ENCODE measurements around the gene CDCA4. TPM values are rescaled to one million over a fixed set of nuclear protein-coding genes. Genes with fewer than 3 reads are reported as not detected.
"Not testable (repeated sequence)": the region's sequence is repeated elsewhere in the genome, so short reads cannot be mapped to it uniquely, and the experiment has no call there.

Gene CDCA4
- total and polyA plus RNA-seq, 3 donors from 2014 or later, result 18.3 to 27.5 (median 26.2) TPM

DNA sequence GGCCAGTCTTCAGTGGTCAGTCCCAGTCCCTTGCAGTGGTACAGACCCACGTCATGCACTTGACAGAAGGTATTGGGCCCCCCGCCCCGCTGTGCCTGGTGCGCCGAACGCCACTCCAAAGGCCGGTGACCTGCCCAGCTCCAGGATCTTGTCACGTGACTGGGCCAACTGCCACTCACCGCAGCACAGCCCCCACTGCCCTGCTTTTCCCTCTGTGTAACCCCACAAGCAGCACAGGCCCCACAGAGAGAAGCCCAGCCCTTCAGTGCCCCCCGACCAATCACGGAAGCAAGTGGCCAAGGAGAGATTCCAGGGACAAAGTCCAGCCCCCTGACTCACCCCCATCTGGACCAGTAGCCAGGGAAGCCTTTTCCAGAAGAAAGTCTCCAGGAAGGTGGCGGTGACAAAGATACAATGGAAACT, 43.8 kb upstream of the CDCA4 start:
- Histone ChIP-seq H3K4me1 (no peaks in the 10 kb centered on the region), H3K9me3 (no peaks in the 10 kb centered on the region), H3K4me3 (no peak overlapping the region), H3K36me3 (ENCODE audit: low read depth, missing control alignments) (no peaks in the 10 kb centered on the region), H3K27ac (no peak overlapping the region), H3K27me3 (no peaks in the 10 kb centered on the region)
- WGBS, 2 donors, result 74 to 86% methylated on average over 9 to 12 of the region's 12 CpGs
- DNase-seq, result no peak
- intact Hi-C loops (cut with DNase I; ENCODE audit: low total_unique reads), result no loop called here
- no peak for TF ChIP-seq POLR2A (IDR thresholded peaks at IDR 0.05)
- TF ChIP-seq, protein P1, sequence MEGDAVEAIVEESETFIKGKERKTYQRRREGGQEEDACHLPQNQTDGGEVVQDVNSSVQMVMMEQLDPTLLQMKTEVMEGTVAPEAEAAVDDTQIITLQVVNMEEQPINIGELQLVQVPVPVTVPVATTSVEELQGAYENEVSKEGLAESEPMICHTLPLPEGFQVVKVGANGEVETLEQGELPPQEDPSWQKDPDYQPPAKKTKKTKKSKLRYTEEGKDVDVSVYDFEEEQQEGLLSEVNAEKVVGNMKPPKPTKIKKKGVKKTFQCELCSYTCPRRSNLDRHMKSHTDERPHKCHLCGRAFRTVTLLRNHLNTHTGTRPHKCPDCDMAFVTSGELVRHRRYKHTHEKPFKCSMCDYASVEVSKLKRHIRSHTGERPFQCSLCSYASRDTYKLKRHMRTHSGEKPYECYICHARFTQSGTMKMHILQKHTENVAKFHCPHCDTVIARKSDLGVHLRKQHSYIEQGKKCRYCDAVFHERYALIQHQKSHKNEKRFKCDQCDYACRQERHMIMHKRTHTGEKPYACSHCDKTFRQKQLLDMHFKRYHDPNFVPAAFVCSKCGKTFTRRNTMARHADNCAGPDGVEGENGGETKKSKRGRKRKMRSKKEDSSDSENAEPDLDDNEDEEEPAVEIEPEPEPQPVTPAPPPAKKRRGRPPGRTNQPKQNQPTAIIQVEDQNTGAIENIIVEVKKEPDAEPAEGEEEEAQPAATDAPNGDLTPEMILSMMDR (IDR thresholded peaks at IDR 0.05), result no peak

DNA sequence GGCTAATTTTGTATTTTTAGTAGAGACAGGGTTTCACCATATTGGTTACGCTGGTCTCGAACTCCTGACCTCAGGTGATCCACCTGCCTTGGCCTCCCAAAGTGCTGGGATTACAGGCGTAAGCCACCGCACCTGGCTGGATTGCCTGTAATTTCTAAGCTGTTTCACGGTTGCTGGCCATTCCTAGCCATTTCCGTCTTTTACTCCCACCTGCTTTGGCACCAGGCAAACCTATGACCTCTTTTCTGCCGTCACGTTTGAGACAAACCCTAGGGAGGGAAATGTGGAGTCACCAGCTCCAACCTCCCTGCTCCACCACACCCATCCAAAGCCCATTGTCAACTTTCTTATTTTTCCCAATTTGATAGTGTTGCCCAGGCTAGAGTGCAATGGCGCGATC, 43.1 kb upstream of the CDCA4 start:
- no peaks in the 10 kb centered on the region for H3K27me3 ChIP-seq
- no peak for DNase-seq
- TF ChIP-seq POLR2A (IDR thresholded peaks at IDR 0.05), result no peak
- TF ChIP-seq, protein P1 (IDR thresholded peaks at IDR 0.05), result no peak
- H3K4me3 ChIP-seq, result no peak overlapping the region
- no peaks in the 10 kb centered on the region for H3K36me3 ChIP-seq (ENCODE audit: low read depth, missing control alignments)
- 91 to 94% methylated on average over 10 of the region's 10 CpGs for WGBS, 2 donors
- H3K4me1 ChIP-seq, result no peaks in the 10 kb centered on the region
- intact Hi-C loops (cut with DNase I; ENCODE audit: low total_unique reads), result no loop called here
- H3K27ac ChIP-seq, result no peak overlapping the region
- H3K9me3 ChIP-seq, result no peaks in the 10 kb centered on the region

DNA sequence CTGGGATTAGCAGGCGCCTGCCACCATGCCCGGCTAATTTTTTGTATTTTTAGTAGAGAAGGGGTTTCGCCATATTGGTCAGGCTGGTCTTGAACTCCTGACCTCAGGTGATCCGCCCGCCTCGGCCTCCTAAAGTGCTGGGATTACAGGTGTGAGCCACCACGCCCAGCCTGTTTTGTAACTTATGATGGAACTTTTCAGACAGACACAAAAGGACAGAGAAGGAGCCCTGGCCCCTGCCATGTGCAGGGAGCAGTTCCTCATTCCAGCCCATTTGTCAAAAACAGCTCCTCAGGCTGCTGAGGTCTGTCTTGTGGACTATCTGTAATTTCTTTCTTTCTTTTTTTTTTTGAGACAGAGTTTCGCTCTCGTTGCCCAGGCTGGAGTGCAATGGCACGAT, 42.6 kb upstream of the CDCA4 start:
- H3K9me3 ChIP-seq; DNase-seq; H3K27ac ChIP-seq; H3K27me3 ChIP-seq; H3K4me3 ChIP-seq; intact Hi-C loops (cut with DNase I; ENCODE audit: low total_unique reads); H3K4me1 ChIP-seq; H3K36me3 ChIP-seq (ENCODE audit: low read depth, missing control alignments): not testable (repeated sequence)
- 85 to 87% methylated on average over 10 of the region's 10 CpGs for WGBS, 2 donors

DNA sequence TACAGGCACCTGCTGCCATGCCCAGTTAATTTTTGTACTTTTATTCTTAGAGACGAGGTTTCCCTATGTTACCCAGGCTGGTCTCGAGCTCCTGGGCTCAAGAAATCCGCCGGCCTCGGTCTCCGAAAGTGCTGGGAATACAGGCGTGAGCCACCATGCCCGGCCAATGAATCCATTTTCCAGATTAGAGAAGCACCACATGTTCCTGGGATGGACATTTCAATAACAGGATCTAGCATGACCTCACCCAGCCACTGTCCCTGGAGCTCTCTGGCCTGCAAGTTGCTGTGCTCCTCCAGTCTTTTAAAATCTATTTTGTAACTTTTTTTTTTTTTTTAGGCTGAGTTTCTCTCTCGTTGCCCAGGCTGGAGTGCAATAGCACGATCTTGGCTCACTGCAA, 42.2 kb upstream of the CDCA4 start:
- 83 to 84% methylated on average over 10 of the region's 10 CpGs for WGBS, 2 donors
- Histone ChIP-seq H3K4me3 (no peak overlapping the region), H3K4me1 (no peaks in the 10 kb centered on the region), H3K36me3 (ENCODE audit: low read depth, missing control alignments) (no peaks in the 10 kb centered on the region), H3K9me3 (no peaks in the 10 kb centered on the region), H3K27me3 (no peaks in the 10 kb centered on the region), H3K27ac (no peak overlapping the region)
- TF ChIP-seq POLR2A (IDR thresholded peaks at IDR 0.05), result no peak
- TF ChIP-seq, protein P1 (IDR thresholded peaks at IDR 0.05), result no peak
- intact Hi-C loops (cut with DNase I; ENCODE audit: low total_unique reads), result no loop called here
- DNase-seq, result no peak

DNA sequence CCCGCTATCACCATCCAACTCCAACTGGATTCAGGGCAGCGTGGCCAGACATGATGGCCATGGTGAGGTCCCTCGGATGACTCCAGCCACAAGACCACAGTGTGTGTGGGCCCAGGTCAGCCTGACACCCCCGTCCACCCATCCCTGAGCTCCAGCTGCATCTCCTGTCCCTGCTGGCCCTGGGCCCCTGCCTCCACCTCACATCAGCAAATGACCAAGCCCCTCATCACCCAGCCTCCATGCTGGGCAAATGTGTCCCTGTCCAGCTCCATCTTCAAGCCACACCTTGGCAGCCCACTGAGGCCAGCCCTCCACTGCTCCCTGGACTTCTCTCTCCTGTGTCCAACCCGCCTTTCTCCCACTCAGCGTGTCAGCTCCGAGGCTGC, 41.2 kb upstream of the CDCA4 start:
- Histone ChIP-seq H3K36me3 (ENCODE audit: low read depth, missing control alignments) (no peaks in the 10 kb centered on the region), H3K27me3 (no peaks in the 10 kb centered on the region), H3K4me3 (no peak overlapping the region), H3K4me1 (no peaks in the 10 kb centered on the region), H3K9me3 (no peaks in the 10 kb centered on the region), H3K27ac (no peak overlapping the region)
- WGBS, 2 donors, result 93 to 98% methylated on average over 3 to 7 of the region's 7 CpGs
- DNase-seq, result no peak
- intact Hi-C loops (cut with DNase I; ENCODE audit: low total_unique reads), result no loop called here
- TF ChIP-seq, protein P1 (IDR thresholded peaks at IDR 0.05), result no peak
- TF ChIP-seq POLR2A (IDR thresholded peaks at IDR 0.05), result no peak

All from testis (tissue), 3 donors.